Measurements from ENCODE around the gene ISYNA1. TPM values are rescaled to one million over a fixed set of nuclear protein-coding genes. Genes with fewer than 3 reads are reported as not detected.
A peak's percentile ranks its signal among the peaks of the same experiment; 100 is the strongest.
"Not testable (repeated sequence)": the region's sequence is repeated elsewhere in the genome, so short reads cannot be mapped to it uniquely, and the experiment has no call there.

The ISYNA1 gene
- total RNA-seq, 1 donor from 2014 or later: 26.0 TPM

GRCh38 chr19:18415178-18415867 is 22.6 kb downstream of the ISYNA1 start:
- intact Hi-C loops (cut with DNase I): no loop called here
- peak; percentile 83 for DNase-seq

GRCh38 chr19:18414504-18415177 is 23.3 kb downstream of the ISYNA1 start:
- DNase-seq (peak; percentile 60), ATAC-seq (ENCODE audit: poor library complexity) (no peak)
- intact Hi-C loops (cut with DNase I): loop anchor here (5.0 kb wide), 3 partner anchors 67 to 207 kb away; no protein-coding TSS in a partner anchor

More at GRCh38 chr19:18415178-18415867, 22.6 kb downstream of the ISYNA1 start:
- ATAC-seq (ENCODE audit: poor library complexity): peak; percentile 27

GRCh38 chr19:18412610-18413239 is 25.2 kb downstream of the ISYNA1 start:
- intact Hi-C loops (cut with DNase I): loop anchor here (5.0 kb wide), 3 partner anchors 65 to 205 kb away; no protein-coding TSS in a partner anchor
- ATAC-seq (ENCODE audit: poor library complexity) (no peak), DNase-seq (no peak)

DNA sequence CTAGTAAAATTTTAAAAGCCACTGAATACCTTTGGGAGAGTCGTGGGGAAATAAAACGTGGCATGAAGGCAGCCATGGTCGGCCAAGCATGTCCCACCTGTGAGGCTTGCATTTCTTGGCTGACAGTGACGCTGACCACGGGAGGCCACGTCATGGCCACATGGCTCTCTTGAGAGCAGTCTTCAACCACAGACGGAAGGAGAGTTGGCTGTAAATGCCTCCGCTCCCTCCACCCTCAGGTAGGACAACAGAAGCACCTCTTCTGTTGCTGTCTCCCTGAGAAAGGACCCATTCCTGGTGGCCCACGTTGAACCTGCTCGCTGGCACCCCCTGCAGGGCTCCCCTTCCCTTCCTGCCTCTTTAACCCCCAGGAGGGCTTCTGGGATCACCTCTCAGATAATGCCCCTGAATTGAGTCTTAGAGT is 29.9 kb downstream of the ISYNA1 start:
- DNase-seq: peak; percentile 57
- peak; percentile 34 for ATAC-seq (ENCODE audit: poor library complexity)
- intact Hi-C loops (cut with DNase I): no loop called here

DNA sequence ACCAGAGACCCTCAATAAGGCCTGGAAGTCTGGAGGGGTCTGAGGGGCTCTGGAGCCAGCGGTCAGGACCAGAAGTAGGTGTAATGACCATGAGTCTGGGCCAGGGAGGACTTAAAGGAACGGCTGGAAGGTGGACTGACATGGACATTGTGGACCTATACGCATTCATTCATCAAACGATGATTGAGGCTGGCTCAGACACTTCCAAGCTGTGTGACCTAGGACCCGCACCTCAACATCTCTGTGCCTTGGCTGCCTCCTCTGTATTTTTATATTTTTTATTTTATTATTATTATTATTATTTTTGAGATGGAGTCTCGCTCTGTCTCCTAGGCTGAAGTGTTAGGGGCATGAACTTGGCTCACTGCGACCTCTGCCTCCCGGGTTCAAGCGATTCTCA is 31.2 kb downstream of the ISYNA1 start:
- DNase-seq (no peak), ATAC-seq (ENCODE audit: poor library complexity) (no peak)
- intact Hi-C loops (cut with DNase I): no loop called here

DNA sequence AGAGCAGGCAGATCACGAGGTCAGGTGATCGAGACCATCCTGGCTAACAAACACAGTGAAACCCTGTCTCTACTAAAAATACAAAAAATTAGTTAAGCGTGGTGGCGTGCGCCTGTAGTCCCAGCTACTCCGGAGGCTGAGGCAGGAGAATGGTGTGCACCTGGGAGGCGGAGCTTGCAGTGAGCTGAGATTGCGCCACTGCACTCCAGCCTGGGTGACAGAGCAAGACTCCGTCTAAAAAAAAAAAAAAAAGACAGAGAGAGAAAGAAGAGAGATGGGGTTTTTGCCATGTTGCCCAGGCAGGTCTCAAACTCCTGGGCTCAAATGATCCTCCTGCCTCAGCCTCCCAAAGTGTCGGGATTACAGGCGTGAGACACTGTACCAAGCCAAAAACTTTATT is 32.2 kb downstream of the ISYNA1 start:
- ATAC-seq (ENCODE audit: poor library complexity); intact Hi-C loops (cut with DNase I); DNase-seq: not testable (repeated sequence)

GRCh38 chr19:18402455-18403248 is 35.3 kb downstream of the ISYNA1 start:
- intact Hi-C loops (cut with DNase I); ATAC-seq (ENCODE audit: poor library complexity); DNase-seq: not testable (repeated sequence)

DNA sequence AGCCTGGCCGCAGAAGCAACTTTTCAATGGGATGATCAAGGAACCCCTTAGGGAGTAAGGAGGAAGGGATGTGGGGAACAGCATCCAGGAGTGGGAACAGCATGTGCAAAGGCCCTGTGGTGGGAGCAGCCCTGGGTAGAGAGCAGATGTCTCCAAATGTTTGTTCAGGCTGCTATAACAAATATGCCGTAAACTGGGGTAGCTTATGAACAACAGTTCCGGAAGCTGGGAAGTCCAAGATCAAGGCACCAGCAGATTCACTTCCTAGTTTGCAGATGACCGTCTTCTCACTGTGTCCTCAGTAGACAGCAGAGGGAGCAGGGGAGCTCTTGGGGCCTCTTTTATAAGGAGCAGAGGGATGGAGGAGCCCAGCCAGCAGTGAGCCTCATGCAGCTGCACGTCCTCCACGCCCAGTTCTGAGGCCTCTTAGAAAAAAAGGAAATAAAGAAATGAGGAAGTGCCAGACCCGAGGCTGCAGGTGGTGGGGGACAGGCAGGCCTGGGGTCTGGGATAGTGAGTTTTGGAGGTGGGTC is 36.3 kb downstream of the ISYNA1 start:
- intact Hi-C loops (cut with DNase I): no loop called here
- ATAC-seq (ENCODE audit: poor library complexity) (peak; percentile 76), DNase-seq (peak; percentile 82)

DNA sequence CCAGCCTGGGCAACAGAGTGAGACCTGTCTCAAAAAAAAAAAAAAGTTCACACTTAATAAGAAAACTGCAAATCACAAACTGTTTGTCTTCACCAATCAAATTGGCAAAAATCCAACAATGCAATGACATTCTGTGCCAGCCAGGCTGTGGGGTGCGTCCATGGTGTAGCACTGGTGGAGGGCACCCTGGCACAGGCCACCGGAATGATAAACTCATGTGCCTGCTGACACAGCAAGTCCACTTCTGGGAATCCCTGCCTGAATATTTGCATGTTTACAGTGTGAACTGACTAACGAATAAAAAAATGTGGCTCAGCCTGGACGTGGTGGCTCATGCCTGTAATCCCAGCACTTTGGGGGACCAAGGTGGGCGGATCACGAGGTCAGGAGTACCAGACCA is 38.9 kb downstream of the ISYNA1 start:
- DNase-seq (peak; percentile 73), ATAC-seq (ENCODE audit: poor library complexity) (peak; percentile 52)
- intact Hi-C loops (cut with DNase I): no loop called here

- intact Hi-C loops (cut with DNase I): no loop called here
- ATAC-seq (ENCODE audit: poor library complexity): peak; percentile 62
- peak; percentile 77 for DNase-seq
These were observed 40.4 kb downstream of the ISYNA1 start, which contains the start of gene LRRC25 for GRCh38 chr19:18397242-18398202. LRRC25 (minus strand) TSS chr19:18397622; CDS start chr19:18396963, 659 bp downstream.

GRCh38 chr19:18396471-18397241 is 41.3 kb downstream of the ISYNA1 start:
- intact Hi-C loops (cut with DNase I): no loop called here
- ATAC-seq (ENCODE audit: poor library complexity) (peak; percentile 29), DNase-seq (peak; percentile 53)

DNA sequence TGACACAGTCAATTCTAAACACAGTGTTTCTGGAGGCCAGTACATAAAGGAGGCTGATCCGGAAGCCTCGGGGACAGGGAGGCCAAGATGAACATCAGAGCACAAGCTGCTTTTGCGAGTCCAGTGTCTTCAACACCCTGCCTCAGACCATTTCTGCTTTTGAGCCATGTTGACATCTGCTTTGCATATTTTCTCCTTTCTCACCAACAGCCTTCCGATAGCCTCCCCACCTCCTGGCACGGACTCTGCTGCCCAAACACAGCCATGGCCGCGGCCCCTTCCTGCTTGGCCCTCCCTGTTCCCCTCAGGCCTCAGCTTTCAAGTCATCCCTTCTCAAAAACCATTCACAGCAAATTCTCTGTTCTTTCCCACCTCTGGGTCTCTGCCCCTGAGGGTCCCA is 44.1 kb downstream of the ISYNA1 start:
- ATAC-seq (ENCODE audit: poor library complexity) (peak; percentile 18), DNase-seq (peak; percentile 81)
- intact Hi-C loops (cut with DNase I): loop anchor here (5.0 kb wide), 1 partner anchor 47 kb away; no protein-coding TSS in a partner anchor

- ATAC-seq (ENCODE audit: poor library complexity) (no peak), DNase-seq (no peak)
- intact Hi-C loops (cut with DNase I): loop anchor here (5.0 kb wide), 1 partner anchor 46 kb away; no protein-coding TSS in a partner anchor
These were observed 45.0 kb downstream of the ISYNA1 start for GRCh38 chr19:18392926-18393325.

GRCh38 chr19:18392417-18392816 is 45.5 kb downstream of the ISYNA1 start:
- DNase-seq: peak; percentile 74

DNA sequence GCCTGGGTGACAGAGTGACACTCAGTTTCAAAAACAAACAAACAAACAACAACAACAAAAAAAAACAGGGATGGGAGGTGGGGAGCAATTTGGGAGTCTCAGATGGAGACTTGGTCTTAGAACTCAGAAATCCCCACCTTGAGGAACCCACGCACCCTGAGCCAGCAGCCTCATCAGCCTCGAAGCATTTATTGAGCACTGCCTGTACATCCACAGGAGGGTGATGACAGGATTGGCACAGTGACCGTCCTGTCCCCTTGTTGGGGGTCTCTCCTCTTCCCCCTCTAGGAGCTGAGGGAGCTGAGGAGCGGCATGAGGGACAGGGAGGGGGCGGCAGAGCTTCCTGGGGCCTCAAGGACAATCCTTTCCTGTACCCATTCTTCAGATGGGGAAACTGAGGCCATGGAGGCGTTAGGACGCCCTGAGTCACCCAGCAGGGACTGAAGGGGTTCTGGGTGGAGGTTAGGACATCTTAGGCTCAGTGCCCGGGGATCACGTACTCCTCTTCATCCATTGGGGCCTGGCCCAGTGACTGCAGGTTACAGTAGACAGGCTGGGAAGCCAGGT is 46.3 kb downstream of the ISYNA1 start:
- DNase-seq: no peak
- intact Hi-C loops (cut with DNase I): loop anchor here (5.0 kb wide), 1 partner anchor 44 kb away; no protein-coding TSS in a partner anchor
- no peak for ATAC-seq (ENCODE audit: poor library complexity)

More at GRCh38 chr19:18392417-18392816, 45.5 kb downstream of the ISYNA1 start:
- peak; percentile 27 for ATAC-seq (ENCODE audit: poor library complexity)
- intact Hi-C loops (cut with DNase I): loop anchor here (5.0 kb wide), 1 partner anchor 45 kb away; no protein-coding TSS in a partner anchor
